ENCODE measurements around the gene E2F3. TPM values are rescaled to one million over a fixed set of nuclear protein-coding genes. Genes with fewer than 3 reads are reported as not detected.
A peak's percentile ranks its signal among the peaks of the same experiment; 100 is the strongest.

The E2F3 gene
- polyA plus RNA-seq, 6 donors from 2014 or later, result 0.94 to 3.4 (median 2.6) TPM

DNA sequence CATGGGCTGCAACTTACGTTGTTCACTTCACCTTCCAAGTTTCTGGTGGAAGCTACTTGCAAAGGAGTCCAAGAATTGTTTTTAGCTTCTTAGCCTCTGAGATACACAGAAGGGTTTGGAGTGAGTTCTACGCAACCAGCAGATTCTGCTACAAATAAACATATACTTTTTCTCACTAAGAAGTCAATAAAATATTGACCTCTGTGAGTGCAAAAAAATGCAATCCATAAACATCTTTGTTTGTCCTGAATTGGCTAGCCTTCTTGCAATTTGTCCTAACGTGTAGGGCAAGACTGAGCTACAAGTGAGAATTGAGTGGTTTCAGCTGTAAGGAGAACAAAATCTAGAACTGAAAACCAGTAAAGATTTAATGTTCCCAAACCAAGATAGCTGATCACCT, 26.2 kb upstream of the E2F3 start:
- H3K9me3 Mint-ChIP-seq, result peaks cover 0 to 5% (median 0%) of the 10 kb centered on the region in 7 donors
- no peak overlapping the region for H3K4me3 Mint-ChIP-seq
- H3K4me1 Mint-ChIP-seq, result peaks cover 13 to 17% (median 15%) of the 10 kb centered on the region in 3 donors
- H3K36me3 Mint-ChIP-seq, result no peaks in the 10 kb centered on the region
- peak overlapping the region in 1 of 6 donors; percentile 22 for H3K27ac Mint-ChIP-seq
- peaks cover 0 to 5% (median 4%) of the 10 kb centered on the region in 3 donors for H3K27me3 Mint-ChIP-seq
- no peak for DNase-seq
- no peak for ATAC-seq (ENCODE audit: low read depth in 2 of 2)

DNA sequence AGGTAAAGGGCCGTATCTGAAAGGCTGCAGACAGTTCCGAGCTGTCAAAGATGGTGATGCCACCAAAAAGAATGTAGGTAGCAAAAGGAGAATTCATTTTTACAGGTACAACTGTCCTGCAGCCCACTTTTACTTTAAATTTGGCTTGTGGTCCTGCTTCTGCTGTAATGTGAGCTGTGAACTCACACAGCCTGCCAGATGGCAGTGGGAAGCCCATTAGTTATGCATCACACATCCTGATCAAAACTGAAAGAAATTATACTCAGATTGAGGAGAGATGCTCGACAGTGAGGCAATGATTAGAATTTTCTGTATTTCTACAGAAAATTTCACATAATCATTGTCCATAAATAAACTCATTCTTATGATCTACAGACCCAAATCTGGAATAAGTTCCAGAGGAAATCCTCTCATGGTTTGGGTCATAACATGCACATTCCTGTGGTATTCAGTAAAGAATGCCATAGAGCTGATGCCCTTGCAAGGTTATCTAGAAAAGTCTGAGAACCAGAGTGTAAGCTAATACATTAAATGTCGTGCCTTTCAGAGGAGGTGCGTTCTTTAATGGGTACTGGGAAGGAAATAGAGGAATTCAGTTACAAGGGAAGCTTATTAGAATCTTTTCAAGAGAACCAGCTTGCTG, 23.9 kb upstream of the E2F3 start:
- ATAC-seq (ENCODE audit: low read depth in 2 of 2), result peak; percentile 86 to 89
- H3K9me3 Mint-ChIP-seq, result no peaks in the 10 kb centered on the region
- H3K36me3 Mint-ChIP-seq, result no peaks in the 10 kb centered on the region
- peaks cover 13 to 17% (median 15%) of the 10 kb centered on the region in 3 donors for H3K4me1 Mint-ChIP-seq
- H3K27me3 Mint-ChIP-seq, result no peaks in the 10 kb centered on the region
- H3K4me3 Mint-ChIP-seq, result peak overlapping the region in 4 of 8 donors; percentile 21 to 58 (median 39)
- H3K27ac Mint-ChIP-seq, result peak overlapping the region in 3 of 6 donors; percentile 57 to 67 (median 59)
- DNase-seq, result peak; percentile 29

DNA sequence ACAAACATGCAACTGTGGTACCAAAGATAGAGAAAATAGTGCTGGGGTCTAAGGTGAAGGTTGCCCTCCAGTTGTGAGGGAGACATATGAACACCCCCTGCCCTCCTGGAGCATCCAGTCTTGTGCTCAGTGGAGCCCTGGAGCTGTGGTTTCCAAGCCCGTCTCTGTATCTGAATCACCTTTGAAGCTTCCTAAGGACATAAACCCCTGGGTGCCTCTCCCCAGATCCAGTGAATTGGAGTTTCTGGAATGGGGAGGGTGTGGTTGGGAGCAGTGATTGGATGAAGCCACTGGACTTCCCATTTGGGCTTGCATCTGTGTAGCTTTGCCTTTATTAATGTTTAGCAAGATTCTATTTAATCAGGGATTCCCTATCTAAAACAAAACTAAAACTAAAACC, 22.4 kb upstream of the E2F3 start:
- ATAC-seq (ENCODE audit: low read depth in 2 of 2) (no peak), DNase-seq (no peak)
- H3K27ac Mint-ChIP-seq, result no peak overlapping the region
- no peaks in the 10 kb centered on the region for H3K9me3 Mint-ChIP-seq
- peaks cover 0 to 4% (median 0%) of the 10 kb centered on the region in 3 donors for H3K27me3 Mint-ChIP-seq
- peaks cover 13 to 17% (median 15%) of the 10 kb centered on the region in 3 donors for H3K4me1 Mint-ChIP-seq
- no peaks in the 10 kb centered on the region for H3K36me3 Mint-ChIP-seq
- no peak overlapping the region for H3K4me3 Mint-ChIP-seq

DNA sequence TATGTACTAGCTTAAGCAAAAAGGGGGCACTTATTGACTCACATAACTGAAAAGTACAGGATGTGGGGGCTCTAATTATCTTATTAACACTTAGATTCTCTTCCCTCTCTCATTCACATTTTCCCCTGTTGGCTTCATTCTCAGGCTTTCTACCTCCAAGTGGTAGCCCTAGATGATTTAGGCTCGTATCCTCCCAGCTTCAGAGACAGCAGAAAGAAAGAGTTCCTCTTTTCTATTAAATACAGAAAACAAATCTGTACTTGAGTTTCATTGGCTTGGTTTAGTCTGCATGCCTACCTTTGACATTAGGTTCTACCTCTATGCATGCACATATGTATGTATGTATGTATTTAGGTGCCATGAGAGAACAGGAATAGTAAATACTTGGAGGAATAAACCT, 15.5 kb upstream of the E2F3 start:
- no peak for DNase-seq
- H3K9me3 Mint-ChIP-seq, result peaks cover 0 to 4% (median 0%) of the 10 kb centered on the region in 7 donors
- H3K4me1 Mint-ChIP-seq, result no peaks in the 10 kb centered on the region
- peaks cover 0 to 8% (median 4%) of the 10 kb centered on the region in 3 donors for H3K27me3 Mint-ChIP-seq
- H3K27ac Mint-ChIP-seq, result peak overlapping the region in 1 of 6 donors; percentile 70
- peaks cover 0 to 4% of the 10 kb centered on the region in 2 donors for H3K36me3 Mint-ChIP-seq
- no peak for ATAC-seq (ENCODE audit: low read depth in 2 of 2)
- H3K4me3 Mint-ChIP-seq, result no peak overlapping the region

DNA sequence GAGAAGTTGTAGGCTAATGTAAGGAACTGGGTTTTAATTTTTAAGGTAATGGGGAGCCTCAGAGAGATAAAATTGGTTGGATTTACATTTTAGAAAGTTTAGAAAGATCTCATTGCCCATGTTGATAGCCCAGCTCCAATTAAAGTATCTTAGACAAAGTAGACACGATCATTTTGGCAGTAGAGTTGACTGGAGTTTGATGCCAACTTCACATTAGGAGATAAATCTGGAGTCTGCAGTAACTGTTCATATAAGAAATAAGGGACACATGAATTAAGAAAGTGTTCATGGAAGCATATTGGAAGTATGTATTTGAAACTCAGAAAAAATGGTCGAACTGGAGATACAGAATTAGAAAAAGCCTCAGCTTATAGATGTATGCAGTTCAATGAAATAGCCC, 12.6 kb upstream of the E2F3 start:
- Mint-ChIP-seq H3K4me1 (no peaks in the 10 kb centered on the region), H3K27me3 (peaks cover 0 to 8% (median 4%) of the 10 kb centered on the region in 3 donors), H3K36me3 (peaks cover 0 to 4% of the 10 kb centered on the region in 2 donors), H3K4me3 (no peak overlapping the region), H3K9me3 (peaks cover 0 to 4% (median 0%) of the 10 kb centered on the region in 7 donors), H3K27ac (no peak overlapping the region)
- ATAC-seq (ENCODE audit: low read depth in 2 of 2), result no peak
- DNase-seq, result no peak

DNA sequence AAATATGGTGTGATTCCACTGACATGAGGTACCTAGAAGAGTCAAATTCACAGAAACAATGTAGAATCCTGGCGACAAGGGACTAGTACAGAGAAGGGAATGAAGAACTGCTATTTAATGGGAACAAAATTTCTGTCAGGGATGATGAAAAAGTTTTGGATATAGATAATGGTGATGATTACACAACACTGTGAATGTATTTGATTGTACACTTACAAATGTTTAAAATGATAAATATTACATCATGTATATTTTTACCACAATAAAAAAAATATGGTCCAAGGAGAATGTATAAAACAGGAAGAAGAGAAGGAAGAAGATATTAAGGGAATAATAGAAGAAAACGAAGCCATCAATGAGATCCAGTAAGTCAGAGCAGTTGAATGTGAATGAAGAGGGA, 8.4 kb upstream of the E2F3 start:
- Mint-ChIP-seq H3K9me3 (peaks cover 0 to 4% (median 0%) of the 10 kb centered on the region in 7 donors), H3K4me3 (no peak overlapping the region), H3K27me3 (peaks cover 0 to 8% (median 4%) of the 10 kb centered on the region in 3 donors), H3K27ac (no peak overlapping the region), H3K4me1 (no peaks in the 10 kb centered on the region), H3K36me3 (no peaks in the 10 kb centered on the region)
- DNase-seq (no peak), ATAC-seq (ENCODE audit: low read depth in 2 of 2) (no peak)

DNA sequence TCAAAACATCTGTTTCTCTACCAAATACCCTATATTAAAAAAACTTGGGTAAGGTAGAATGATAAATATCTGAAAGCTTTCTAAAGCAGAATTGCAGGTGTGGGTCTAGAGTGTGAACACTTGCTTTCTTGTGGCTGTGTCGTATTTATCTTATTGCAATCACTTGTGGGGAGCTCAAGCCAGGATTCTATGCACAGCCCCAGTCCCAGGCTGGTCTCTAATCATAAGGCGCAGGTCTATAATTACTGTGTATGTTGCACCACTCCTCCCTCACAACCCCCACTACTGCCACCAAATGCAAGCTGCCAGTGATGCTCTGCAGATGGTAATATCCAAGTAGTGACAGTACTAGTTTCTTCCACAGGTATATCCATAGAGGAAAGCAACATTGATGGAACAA, 2.2 kb upstream of the E2F3 start:
- DNase-seq (no peak), ATAC-seq (ENCODE audit: low read depth in 2 of 2) (no peak)
- Mint-ChIP-seq H3K36me3 (no peaks in the 10 kb centered on the region), H3K4me3 (no peak overlapping the region), H3K27me3 (no peaks in the 10 kb centered on the region), H3K9me3 (no peaks in the 10 kb centered on the region), H3K27ac (peak overlapping the region in 1 of 6 donors; percentile 28), H3K4me1 (peaks cover 15 to 24% (median 16%) of the 10 kb centered on the region in 3 donors)

DNA sequence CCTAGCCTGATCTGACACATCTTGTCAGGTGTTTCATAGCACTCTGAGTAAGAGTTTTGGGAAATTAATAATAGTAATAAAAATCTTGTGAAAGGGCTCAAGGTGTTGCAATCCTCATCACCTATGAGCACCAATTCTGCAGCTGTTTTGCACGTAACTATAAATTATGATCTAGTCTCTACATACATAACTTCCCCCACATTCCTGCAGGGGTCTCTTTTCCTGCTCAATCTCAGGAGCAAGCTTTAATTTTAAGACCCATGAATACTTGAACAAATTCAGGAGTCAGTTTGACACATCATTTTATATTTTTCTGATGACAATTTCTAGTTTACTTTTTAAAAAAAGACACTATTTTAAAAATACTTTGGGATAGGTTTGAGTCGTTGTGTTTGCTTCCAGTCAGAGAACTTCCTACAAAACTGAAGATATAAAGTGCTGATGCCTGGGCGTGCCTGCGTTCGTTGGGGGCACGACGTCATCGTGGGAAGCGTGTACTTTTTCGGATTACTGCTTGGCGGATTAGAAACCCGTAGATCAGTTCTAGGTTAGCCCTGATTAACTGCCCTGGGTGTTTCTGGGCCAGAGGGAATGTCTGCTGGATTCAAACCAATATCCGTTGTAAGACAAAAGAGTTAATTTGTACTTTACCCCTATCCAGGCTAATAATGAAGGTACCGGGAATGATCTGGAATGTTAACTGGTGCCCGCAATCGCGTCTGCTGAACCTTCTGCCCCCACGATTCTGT, 1.0 kb upstream of the E2F3 start:
- H3K9me3 Mint-ChIP-seq, result no peaks in the 10 kb centered on the region
- DNase-seq, result peak; percentile 25
- peak overlapping the region; percentile 93 to 98 (median 95) for H3K4me3 Mint-ChIP-seq
- H3K4me1 Mint-ChIP-seq, result peaks cover 19 to 28% (median 19%) of the 10 kb centered on the region in 3 donors
- no peak for ATAC-seq (ENCODE audit: low read depth in 2 of 2)
- H3K36me3 Mint-ChIP-seq, result no peaks in the 10 kb centered on the region
- no peaks in the 10 kb centered on the region for H3K27me3 Mint-ChIP-seq
- peak overlapping the region in 5 of 6 donors; percentile 44 to 94 (median 89) for H3K27ac Mint-ChIP-seq

DNA sequence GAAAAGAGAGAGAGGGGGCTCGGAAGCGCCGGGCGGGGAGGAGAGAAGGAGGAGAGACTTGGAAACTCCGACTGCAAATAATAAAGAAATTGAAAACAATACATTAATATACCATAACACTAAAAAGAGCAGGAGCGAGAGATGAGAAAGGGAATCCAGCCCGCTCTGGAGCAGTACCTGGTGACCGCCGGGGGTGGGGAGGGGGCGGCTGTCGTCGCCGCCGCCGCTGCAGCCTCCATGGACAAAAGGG, 338 bp downstream of the E2F3 start:
- peaks cover 19 to 33% (median 19%) of the 10 kb centered on the region in 3 donors for H3K4me1 Mint-ChIP-seq
- no peaks in the 10 kb centered on the region for H3K36me3 Mint-ChIP-seq
- H3K27me3 Mint-ChIP-seq, result no peaks in the 10 kb centered on the region
- H3K27ac Mint-ChIP-seq, result peak overlapping the region; percentile 58 to 94 (median 90)
- no peak for ATAC-seq (ENCODE audit: low read depth in 2 of 2)
- peak overlapping the region; percentile 93 to 98 (median 95) for H3K4me3 Mint-ChIP-seq
- DNase-seq, result no peak
- H3K9me3 Mint-ChIP-seq, result no peaks in the 10 kb centered on the region

DNA sequence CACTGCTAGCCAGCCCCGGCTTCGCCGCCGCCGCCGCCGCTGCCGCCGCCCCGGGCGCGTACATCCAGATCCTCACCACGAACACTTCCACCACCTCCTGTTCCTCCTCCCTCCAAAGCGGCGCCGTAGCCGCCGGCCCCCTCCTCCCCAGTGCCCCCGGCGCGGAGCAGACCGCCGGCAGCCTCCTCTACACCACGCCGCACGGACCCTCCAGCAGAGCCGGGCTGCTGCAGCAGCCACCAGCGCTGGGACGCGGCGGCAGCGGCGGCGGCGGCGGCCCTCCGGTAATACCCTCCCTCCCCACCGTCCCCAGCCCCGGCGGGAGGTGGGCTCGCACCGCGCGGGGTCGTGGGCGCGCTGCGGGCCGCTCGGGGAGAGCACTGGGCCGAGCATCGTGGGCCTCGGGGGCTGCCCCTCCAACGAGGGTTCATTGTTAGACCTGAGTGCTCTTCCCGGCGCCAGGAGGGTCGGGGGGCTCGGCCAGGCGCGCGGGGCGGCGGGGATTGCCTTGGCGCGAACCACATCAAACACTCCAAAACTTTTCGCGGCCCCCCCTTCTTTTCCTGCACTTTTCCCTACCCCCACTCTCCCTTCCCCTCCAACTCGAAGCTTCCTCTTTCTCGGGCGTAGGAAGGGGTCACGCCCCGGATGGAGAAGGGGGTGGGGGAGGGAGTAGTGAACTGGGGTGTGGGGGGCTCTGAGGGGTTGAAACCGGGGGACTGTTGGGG, 827 bp downstream of the E2F3 start:
- peak overlapping the region in 5 of 6 donors; percentile 15 to 93 (median 82) for H3K27ac Mint-ChIP-seq
- no peaks in the 10 kb centered on the region for H3K36me3 Mint-ChIP-seq
- no peaks in the 10 kb centered on the region for H3K9me3 Mint-ChIP-seq
- ATAC-seq (ENCODE audit: low read depth in 2 of 2), result no peak
- peak overlapping the region; percentile 93 to 98 (median 95) for H3K4me3 Mint-ChIP-seq
- no peaks in the 10 kb centered on the region for H3K27me3 Mint-ChIP-seq
- DNase-seq, result peak; percentile 45
- peaks cover 19 to 33% (median 19%) of the 10 kb centered on the region in 3 donors for H3K4me1 Mint-ChIP-seq

DNA sequence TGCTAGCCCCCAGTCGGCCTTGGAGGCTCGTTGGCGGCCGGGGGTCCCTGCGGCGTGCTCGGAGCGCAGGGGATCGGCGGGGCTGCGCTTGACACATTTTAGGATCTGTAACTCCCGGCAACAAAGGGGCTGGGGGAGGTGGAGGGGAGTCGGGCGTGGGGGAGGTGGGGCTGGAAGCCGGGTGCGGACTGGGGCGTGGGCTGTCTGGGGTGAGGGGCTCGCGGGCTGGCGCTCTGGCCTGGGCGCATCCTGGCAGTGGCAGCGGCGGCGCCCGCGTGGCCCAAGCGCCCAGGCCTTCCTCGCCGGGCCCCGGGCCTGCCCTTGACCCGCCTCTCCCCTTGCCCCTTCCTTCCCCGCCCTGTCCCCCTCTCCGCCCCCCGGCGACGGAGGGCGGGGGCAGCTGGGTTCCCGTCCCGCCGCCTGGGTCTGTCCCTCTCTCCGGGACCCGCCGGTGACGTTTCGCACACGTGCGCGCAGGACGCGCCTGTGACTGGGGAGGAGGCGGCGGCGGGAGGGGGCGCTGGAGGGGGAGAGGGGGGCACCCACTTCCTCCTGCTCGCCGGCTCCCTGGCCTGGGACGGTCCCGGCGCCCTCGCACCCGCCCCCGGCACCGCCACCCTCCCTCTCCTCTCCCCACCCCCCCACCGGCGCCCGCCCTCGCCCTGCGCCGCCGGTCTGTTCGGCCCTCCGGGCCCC, 1.5 kb downstream of the E2F3 start:
- H3K36me3 Mint-ChIP-seq, result no peaks in the 10 kb centered on the region
- peaks cover 19 to 33% (median 19%) of the 10 kb centered on the region in 3 donors for H3K4me1 Mint-ChIP-seq
- no peaks in the 10 kb centered on the region for H3K27me3 Mint-ChIP-seq
- ATAC-seq (ENCODE audit: low read depth in 2 of 2) (peak; percentile 54 to 58), DNase-seq (peak; percentile 91)
- no peaks in the 10 kb centered on the region for H3K9me3 Mint-ChIP-seq
- H3K27ac Mint-ChIP-seq, result peak overlapping the region in 5 of 6 donors; percentile 15 to 93 (median 82)
- peak overlapping the region; percentile 75 to 97 (median 88) for H3K4me3 Mint-ChIP-seq

DNA sequence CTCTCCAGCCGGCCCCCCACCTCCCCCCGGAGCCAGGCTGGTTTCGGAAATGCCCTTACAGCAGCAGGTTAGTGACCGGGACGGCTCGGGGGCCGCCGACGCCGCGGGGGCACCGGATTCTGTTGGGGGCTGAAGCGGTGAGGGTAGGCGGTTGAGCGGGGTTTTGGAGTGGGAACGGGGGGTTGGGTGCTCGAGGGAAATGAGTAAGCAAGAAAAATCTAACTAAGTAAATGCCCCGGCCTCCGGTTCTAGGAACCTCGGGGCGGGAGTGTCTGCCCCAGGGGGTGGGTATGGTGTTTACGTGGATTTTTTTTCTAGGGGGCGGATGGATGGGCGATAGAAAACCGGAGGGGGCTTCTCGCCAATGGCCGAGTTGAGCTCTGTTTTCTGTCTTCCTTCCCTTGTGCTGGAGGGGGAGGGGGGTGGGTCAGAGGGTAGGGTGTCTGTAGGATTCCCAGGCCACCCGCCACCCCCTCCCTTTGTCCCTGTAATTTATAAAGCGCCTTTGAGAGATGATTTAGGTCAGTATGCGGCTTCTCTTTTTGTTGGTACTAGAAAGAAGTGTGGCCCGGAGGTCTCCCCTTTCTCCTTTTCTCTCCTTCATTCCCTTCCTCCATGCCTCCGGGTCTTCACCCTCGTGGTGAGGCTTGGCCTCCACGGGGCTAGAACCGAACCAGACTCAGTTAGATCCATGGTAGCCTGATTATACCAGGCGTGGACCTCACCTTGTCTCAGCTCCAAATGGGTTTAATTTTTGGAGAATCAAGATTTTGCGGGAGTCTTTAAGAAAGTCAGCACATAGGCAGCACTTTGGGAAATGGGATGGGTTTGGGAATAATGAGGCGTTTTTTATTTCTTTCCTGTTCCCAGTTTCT, 2.3 kb downstream of the E2F3 start:
- DNase-seq (no peak), ATAC-seq (ENCODE audit: low read depth in 2 of 2) (peak; percentile 3 to 4)
- H3K27me3 Mint-ChIP-seq, result no peaks in the 10 kb centered on the region
- peak overlapping the region; percentile 93 to 98 (median 96) for H3K4me3 Mint-ChIP-seq
- no peaks in the 10 kb centered on the region for H3K9me3 Mint-ChIP-seq
- peak overlapping the region; percentile 86 to 99 (median 96) for H3K27ac Mint-ChIP-seq
- H3K36me3 Mint-ChIP-seq, result no peaks in the 10 kb centered on the region
- H3K4me1 Mint-ChIP-seq, result peaks cover 22 to 33% (median 23%) of the 10 kb centered on the region in 3 donors
